T-helper 1 cell treated with Interleukin-12 subunit alpha and Interleukin-12 subunit beta and Interleukin-4 antibody, amounts not matched to agents 30 ng/mL and 1 ng/mL, for 36 hours (primary cell): ENCODE results near the gene INTS2. TPM values are rescaled to one million over a fixed set of nuclear protein-coding genes. Genes with fewer than 3 reads are reported as not detected.
"Not testable (repeated sequence)": the region's sequence is repeated elsewhere in the genome, so short reads cannot be mapped to it uniquely, and the experiment has no call there.

Experiments used
- intact Hi-C: fragments of 100-400 bp; cut with micrococcal nuclease; formaldehyde crosslinking; loops from one replicate; pipeline ENCODE4 v1.15.1; 2024
- total RNA-seq: library from RNA; stranded (reverse); gene quantifications from 2 replicates; pipeline ENCODE4 v1.2.3, GENCODE V29; 2022

INTS2 gene
- total RNA-seq = 20.6 and 21.5 TPM in 2 replicates

- intact Hi-C loops = loop anchor here (1.0 to 10.0 kb wide), 7 partner anchors 23 to 1251 kb away; partner anchors contain the start of genes BCAS3, BRIP1 and METTL2A
Observed at GRCh38 chr17:61927208-61928100, at the start of gene INTS2. INTS2 (minus strand) TSS chr17:61927982; CDS start chr17:61926644, 1,338 bp downstream.

- intact Hi-C loops = no loop called here
Observed at GRCh38 chr17:61974115-61974514, 46.3 kb upstream of the INTS2 start.

- intact Hi-C loops = no loop called here
Observed at GRCh38 chr17:61972311-61972710, 44.5 kb upstream of the INTS2 start.

GRCh38 chr17:61970030-61970429 lies 42.2 kb upstream of the INTS2 start:
- intact Hi-C loops = no loop called here

- intact Hi-C loops = no loop called here
Observed at GRCh38 chr17:61968757-61969156, 41.0 kb upstream of the INTS2 start.

- intact Hi-C loops = loop anchor here (2.0 kb wide), 1 partner anchor 21 kb away; no protein-coding TSS in a partner anchor
Observed at GRCh38 chr17:61967729-61968128, 39.9 kb upstream of the INTS2 start.

GRCh38 chr17:61966191-61966590 lies 38.4 kb upstream of the INTS2 start:
- intact Hi-C loops = loop anchor here (2.0 kb wide), 1 partner anchor 19 kb away; no protein-coding TSS in a partner anchor

GRCh38 chr17:61955619-61956018 lies 27.8 kb upstream of the INTS2 start:
- intact Hi-C loops = no loop called here

GRCh38 chr17:61947367-61948078 lies 19.7 kb upstream of the INTS2 start:
- intact Hi-C loops = loop anchor here (2.0 kb wide), 1 partner anchor 19 kb away; no protein-coding TSS in a partner anchor

- intact Hi-C loops = loop anchor here (2.0 kb wide), 1 partner anchor 20 kb away; no protein-coding TSS in a partner anchor
Observed at GRCh38 chr17:61946359-61946758, 18.6 kb upstream of the INTS2 start.

- intact Hi-C loops = no loop called here
Observed at GRCh38 chr17:61943117-61943516, 15.3 kb upstream of the INTS2 start.

- intact Hi-C loops = no loop called here
Observed at GRCh38 chr17:61942085-61942484, 14.3 kb upstream of the INTS2 start.

- intact Hi-C loops = loop anchor here (1.0 to 10.0 kb wide), 5 partner anchors 65 to 513 kb away; partner anchors contain the start of genes BRIP1 and METTL2A
Observed at GRCh38 chr17:61928101-61928436, 287 bp upstream of the INTS2 start.

- intact Hi-C loops = loop anchor here (1.0 to 10.0 kb wide), 5 partner anchors 23 to 1250 kb away; partner anchors contain the start of genes BCAS3 and METTL2A
Observed at GRCh38 chr17:61926826-61927207, 965 bp downstream of the INTS2 start.

GRCh38 chr17:61915162-61915561 lies 12.6 kb downstream of the INTS2 start:
- intact Hi-C loops = not testable (repeated sequence)

GRCh38 chr17:61908292-61909037 lies 19.3 kb downstream of the INTS2 start:
- intact Hi-C loops = no loop called here

GRCh38 chr17:61907361-61907760 lies 20.4 kb downstream of the INTS2 start:
- intact Hi-C loops = no loop called here

GRCh38 chr17:61904094-61904710 lies 23.6 kb downstream of the INTS2 start:
- intact Hi-C loops = loop anchor here (1.0 to 5.0 kb wide), 2 partner anchors 23 to 42 kb away; partner anchors contain the start of genes BRIP1 and INTS2

- intact Hi-C loops = loop anchor here (5.0 kb wide), 1 partner anchor 41 kb away; the partner anchor contains the start of gene BRIP1
Observed at GRCh38 chr17:61903251-61903650, 24.5 kb downstream of the INTS2 start.

- intact Hi-C loops = no loop called here
Observed at GRCh38 chr17:61897548-61898180, 30.1 kb downstream of the INTS2 start.
